HEK293 (cell line): ENCODE data around the gene HACD3.

Experiments
- CTCF ChIA-PET: fragments of 350-600 bp; formaldehyde crosslinking; extraction: SDS; loops from one replicate; lab custom pipeline; 2021; ENCODE audit warnings: antibody characterized with exemption; lab: Yijun Ruan, JAX
- POLR2A ChIA-PET: fragments of 300-600 bp; formaldehyde crosslinking; extraction: SDS; loops from one replicate; lab custom pipeline; 2020; ENCODE audit warnings: antibody characterized with exemption, inconsistent platforms; lab: Yijun Ruan, JAX
- H3K27ac ChIP-seq: fragments of 200-500 bp; sonication (Bioruptor generic); 2 replicates; pipeline ENCODE4 v1.5.1; 2014; ENCODE audit warnings: low read depth, low read length, control low read depth, inconsistent platforms; ENCODE audit errors: extremely low read depth
- H3K36me3 ChIP-seq, 2 experiments: fragments of 200-500 bp in 1 of 2; sonication (Bioruptor generic) in 1 of 2; 1 replicate in 1 of 2; 2 replicates in 1 of 2; pipeline ENCODE4 v1.5.1; 2014 to 2017; ENCODE audit warnings: inconsistent platforms in 2 of 2, low read length in 2 of 2; ENCODE audit not compliant: control insufficient read depth in 2 of 2, insufficient read depth in 1 of 2
- H3K4me1 ChIP-seq: fragments of 200-500 bp; sonication (Bioruptor generic); 2 replicates; pipeline ENCODE4 v1.5.1; 2014; ENCODE audit warnings: mild to moderate bottlenecking, low read length, inconsistent platforms; ENCODE audit not compliant: control insufficient read depth, insufficient read depth
- H3K4me3 ChIP-seq: 2 replicates; pipeline ENCODE4 v1.5.1; 2011; ENCODE audit warnings: low read depth, mild to moderate bottlenecking, control low read depth, low read length, moderate library complexity
- H3K9me3 ChIP-seq: fragments of 200-500 bp; sonication (Bioruptor generic); 2 replicates; pipeline ENCODE4 v1.5.1; 2014; ENCODE audit warnings: low read depth, low read length, inconsistent platforms; ENCODE audit not compliant: control insufficient read depth, insufficient read depth
- KLF1 ChIP-seq: fragments of 450-650 bp; formaldehyde crosslinking; IDR thresholded peaks from 2 replicates; pipeline ENCODE4 v1.5.1; 2016; ENCODE audit warnings: missing biosample characterization, missing genetic modification characterization
- MEIS1 ChIP-seq: sonication (generic); formaldehyde crosslinking; IDR thresholded peaks from 2 replicates; pipeline ENCODE4 v1.8.1; 2022; ENCODE audit warnings: missing genetic modification reagents, mild to moderate bottlenecking, borderline replicate concordance
- PATZ1 ChIP-seq: fragments of 450-650 bp; formaldehyde crosslinking; IDR thresholded peaks from 2 replicates; pipeline ENCODE4 v1.5.1; 2016; ENCODE audit warnings: missing biosample characterization, missing genetic modification characterization
- SCRT1 ChIP-seq: fragments of 450-650 bp; formaldehyde crosslinking; IDR thresholded peaks from 2 replicates; pipeline ENCODE4 v1.5.1; 2016; ENCODE audit warnings: missing biosample characterization, missing genetic modification characterization, borderline replicate concordance
- SP2 ChIP-seq: fragments of 450-650 bp; formaldehyde crosslinking; IDR thresholded peaks from 2 replicates; pipeline ENCODE4 v1.5.1; 2016; ENCODE audit warnings: missing biosample characterization, missing genetic modification characterization
- TCF7L2 ChIP-seq: IDR thresholded peaks from 2 replicates; pipeline ENCODE4 v1.6.1; 2011; ENCODE audit warnings: low read depth, mild to moderate bottlenecking, inconsistent platforms, low read length, moderate library complexity, borderline replicate concordance
- ZBTB21 ChIP-seq: fragments of 450-650 bp; formaldehyde crosslinking; IDR thresholded peaks from 2 replicates; pipeline ENCODE4 v1.5.1; 2017; ENCODE audit warnings: missing biosample characterization, missing genetic modification characterization
- ZBTB48 ChIP-seq: fragments of 450-650 bp; formaldehyde crosslinking; IDR thresholded peaks from 2 replicates; pipeline ENCODE4 v1.5.1; 2016; ENCODE audit warnings: missing biosample characterization, missing genetic modification characterization
- ZBTB7A ChIP-seq: fragments of 450-650 bp; formaldehyde crosslinking; IDR thresholded peaks from 2 replicates; pipeline ENCODE4 v1.5.1; 2016; ENCODE audit warnings: low read depth, missing biosample characterization, missing genetic modification characterization
- ZEB2 ChIP-seq: fragments of 450-650 bp; formaldehyde crosslinking; IDR thresholded peaks from 2 replicates; pipeline ENCODE4 v1.5.1; 2016; ENCODE audit warnings: missing biosample characterization, missing genetic modification characterization
- ZNF112 ChIP-seq: fragments of 450-650 bp; formaldehyde crosslinking; IDR thresholded peaks from 2 replicates; pipeline ENCODE4 v1.5.0; 2017; ENCODE audit warnings: missing biosample characterization, missing genetic modification characterization
- ZNF133 ChIP-seq: fragments of 450-650 bp; formaldehyde crosslinking; IDR thresholded peaks from 2 replicates; pipeline ENCODE4 v1.5.1; 2016; ENCODE audit warnings: missing biosample characterization, missing genetic modification characterization
- ZNF140 ChIP-seq: fragments of 450-650 bp; formaldehyde crosslinking; IDR thresholded peaks from 2 replicates; pipeline ENCODE4 v1.5.1; 2016; ENCODE audit warnings: missing biosample characterization, missing genetic modification characterization
- ZNF175 ChIP-seq: fragments of 450-650 bp; formaldehyde crosslinking; IDR thresholded peaks from 2 replicates; pipeline ENCODE4 v1.5.1; 2016; ENCODE audit warnings: missing biosample characterization, missing genetic modification characterization
- ZNF19 ChIP-seq: fragments of 450-650 bp; formaldehyde crosslinking; IDR thresholded peaks from 2 replicates; pipeline ENCODE4; 2016; ENCODE audit warnings: missing biosample characterization, missing genetic modification characterization, low read depth
- ZNF2 ChIP-seq: fragments of 450-650 bp; formaldehyde crosslinking; IDR thresholded peaks from 2 replicates; pipeline ENCODE4 v1.5.1; 2016; ENCODE audit warnings: missing biosample characterization, missing genetic modification characterization
- ZNF202 ChIP-seq: fragments of 450-650 bp; formaldehyde crosslinking; IDR thresholded peaks from 2 replicates; pipeline ENCODE4 v1.5.1; 2016; ENCODE audit warnings: missing biosample characterization, missing genetic modification characterization, borderline replicate concordance
- ZNF211 ChIP-seq: fragments of 450-650 bp; formaldehyde crosslinking; IDR thresholded peaks from 2 replicates; pipeline ENCODE4 v1.5.1; 2016; ENCODE audit warnings: low read depth, missing biosample characterization, missing genetic modification characterization
- ZNF223 ChIP-seq: fragments of 450-650 bp; formaldehyde crosslinking; IDR thresholded peaks from 2 replicates; pipeline ENCODE4 v1.5.1; 2016; ENCODE audit warnings: missing biosample characterization, missing genetic modification characterization
- ZNF266 ChIP-seq: fragments of 450-650 bp; formaldehyde crosslinking; IDR thresholded peaks from 2 replicates; pipeline ENCODE4 v1.5.1; 2016; ENCODE audit warnings: missing biosample characterization, missing genetic modification characterization, low read depth
- ZNF292 ChIP-seq: fragments of 450-650 bp; formaldehyde crosslinking; IDR thresholded peaks from 2 replicates; pipeline ENCODE4 v1.5.1; 2016; ENCODE audit warnings: low read depth, missing biosample characterization, missing genetic modification characterization, borderline replicate concordance
- ZNF391 ChIP-seq: fragments of 450-650 bp; formaldehyde crosslinking; IDR thresholded peaks from 2 replicates; pipeline ENCODE4 v1.5.1; 2016; ENCODE audit warnings: low read depth, missing biosample characterization, missing genetic modification characterization, borderline replicate concordance
- ZNF404 ChIP-seq: fragments of 450-650 bp; formaldehyde crosslinking; IDR thresholded peaks from 2 replicates; pipeline ENCODE4 v1.5.1; 2017; ENCODE audit warnings: missing biosample characterization, missing genetic modification characterization
- ZNF48 ChIP-seq: fragments of 450-650 bp; formaldehyde crosslinking; IDR thresholded peaks from 2 replicates; pipeline ENCODE4 v1.5.1; 2016; ENCODE audit warnings: missing biosample characterization, missing genetic modification characterization
- ZNF488 ChIP-seq: fragments of 450-650 bp; formaldehyde crosslinking; IDR thresholded peaks from 2 replicates; pipeline ENCODE4 v1.5.1; 2016; ENCODE audit warnings: missing biosample characterization, missing genetic modification characterization
- ZNF501 ChIP-seq: fragments of 450-650 bp; formaldehyde crosslinking; IDR thresholded peaks from 2 replicates; pipeline ENCODE4 v1.5.1; 2016; ENCODE audit warnings: missing biosample characterization, missing genetic modification characterization
- ZNF549 ChIP-seq: fragments of 450-650 bp; IDR thresholded peaks from 2 replicates; pipeline ENCODE4 v1.5.1; 2018; ENCODE audit warnings: missing biosample characterization, missing genetic modification characterization, mild to moderate bottlenecking, inconsistent platforms, moderate library complexity
- ZNF585B ChIP-seq: fragments of 450-650 bp; formaldehyde crosslinking; IDR thresholded peaks from 2 replicates; pipeline ENCODE4 v1.5.1; 2016; ENCODE audit warnings: missing biosample characterization, missing genetic modification characterization
- ZNF624 ChIP-seq: fragments of 450-650 bp; formaldehyde crosslinking; IDR thresholded peaks from 2 replicates; pipeline ENCODE4 v1.5.1; 2017; ENCODE audit warnings: missing biosample characterization, missing genetic modification characterization
- ZNF670 ChIP-seq: fragments of 450-650 bp; formaldehyde crosslinking; IDR thresholded peaks from 2 replicates; pipeline ENCODE4 v1.5.1; 2016; ENCODE audit warnings: missing biosample characterization, missing genetic modification characterization, low read depth
- ZNF791 ChIP-seq: fragments of 450-650 bp; formaldehyde crosslinking; IDR thresholded peaks from 2 replicates; pipeline ENCODE4 v1.5.1; 2016; ENCODE audit warnings: missing biosample characterization, missing genetic modification characterization
- ZNF792 ChIP-seq: fragments of 450-650 bp; formaldehyde crosslinking; IDR thresholded peaks from 2 replicates; pipeline ENCODE4 v1.5.1; 2016; ENCODE audit warnings: missing biosample characterization, missing genetic modification characterization
- TF ChIP-seq, protein P1 (sequence below): fragments of 450-650 bp; formaldehyde crosslinking; optimal IDR thresholded peaks from 2 replicates; pipeline ENCODE3; 2016; ENCODE audit warnings: missing biosample characterization, mild to moderate bottlenecking, missing genetic modification characterization

The HACD3 gene

DNA sequence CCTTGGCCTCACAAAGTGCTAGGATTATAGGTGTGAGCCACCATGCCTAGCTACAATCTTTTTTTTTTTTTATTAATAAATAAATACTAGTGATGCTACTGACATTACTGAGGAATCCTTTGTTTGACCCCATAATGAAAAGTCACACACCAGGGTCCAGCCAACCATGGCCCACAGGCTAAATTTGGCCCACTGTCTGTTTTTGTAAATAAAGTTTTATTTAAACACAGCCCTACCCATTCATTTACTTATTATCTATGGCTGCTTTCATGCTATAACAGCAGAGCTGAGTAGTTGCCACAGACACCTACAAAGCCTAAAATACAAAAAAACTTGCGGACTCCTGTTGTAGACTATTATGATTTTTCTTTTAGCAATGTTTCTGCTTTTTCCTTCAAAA, 73.3 kb downstream of the HACD3 start:
- Histone ChIP-seq H3K4me1 (no peaks in the 10 kb centered on the region), H3K9me3 (no peaks in the 10 kb centered on the region), H3K27ac (no peak overlapping the region), H3K4me3 (no peak overlapping the region), H3K36me3 (peaks cover 67 to 68% of the 10 kb centered on the region in 2 experiments)
- POLR2A ChIA-PET, result interaction anchor here (0.6 kb wide), 1 partner anchor 202 kb away, joined by 4 read pairs; no protein-coding TSS in a partner anchor
- TF ChIP-seq ZNF175 (tag by site-specific recombination) (no peak), ZNF292 (tag by site-specific recombination) (no peak), TCF7L2 (no peak), ZNF202 (no peak), ZNF2 (tag by site-specific recombination) (no peak), ZNF624 (no peak), ZNF404 (no peak), ZBTB48 (tag by site-specific recombination) (no peak), ZNF19 (tag by site-specific recombination) (no peak), ZNF549 (tag by site-specific recombination) (no peak), ZNF391 (tag by site-specific recombination) (no peak), ZNF211 (no peak), ZNF48 (tag by site-specific recombination) (no peak), ZNF223 (no peak), MEIS1 (no peak), PATZ1 (tag by site-specific recombination) (no peak)
- CTCF ChIA-PET, result interaction anchor here (0.6 to 1.6 kb wide), 4 partner anchors 9 to 285 kb away, joined by 3 to 5 read pairs (median 3); no protein-coding TSS in a partner anchor

- ChIA-PET CTCF (interaction anchor here (0.6 to 2.9 kb wide), 24 partner anchors 8 to 1625 kb away, joined by 3 to 13 read pairs (median 4); partner anchors contain the start of genes RAB11A and SLC24A1), POLR2A (interaction anchor here (0.6 to 2.2 kb wide), 23 partner anchors 8 to 645 kb away, joined by 3 to 14 read pairs (median 5); partner anchors contain the start of genes CLPX, DPP8, HACD3 and RAB11A)
- Histone ChIP-seq H3K36me3 (peaks cover 4 to 14% of the 10 kb centered on the region in 2 experiments), H3K4me1 (peaks cover 7% of the 10 kb centered on the region; the same call in 1 of the 2 replicates), H3K4me3 (peak within 1 kb of the TSS; percentile 91), H3K9me3 (no peaks in the 10 kb centered on the region), H3K27ac (peak within 1 kb of the TSS; percentile 80)
- TF ChIP-seq ZNF501 (tag by site-specific recombination) (peak; percentile 100), ZNF585B (no peak), ZNF792 (tag by site-specific recombination) (peak; percentile 92), KLF1 (tag by site-specific recombination) (peak; percentile 89), ZNF670 (tag by site-specific recombination) (no peak; the same call in 1 of the 2 replicates), ZNF266 (peak; percentile 48; the same call in 1 of the 2 replicates), SP2 (tag by site-specific recombination) (peak; percentile 87), ZNF133 (peak; percentile 52; the same call in 1 of the 2 replicates), ZNF112 (no peak), ZBTB21 (peak; percentile 75; the same call in 1 of the 2 replicates), SCRT1 (tag by site-specific recombination) (no peak; the same call in none of the 2 replicates), ZNF791 (no peak), ZNF140 (no peak), ZNF488 (0 out of 2 replicates have a peak, but pooled peaks have one; percentile 52), ZBTB7A (peak; percentile 97), ZEB2 (tag by site-specific recombination) (peak; percentile 99)
- TF ChIP-seq, protein P1, sequence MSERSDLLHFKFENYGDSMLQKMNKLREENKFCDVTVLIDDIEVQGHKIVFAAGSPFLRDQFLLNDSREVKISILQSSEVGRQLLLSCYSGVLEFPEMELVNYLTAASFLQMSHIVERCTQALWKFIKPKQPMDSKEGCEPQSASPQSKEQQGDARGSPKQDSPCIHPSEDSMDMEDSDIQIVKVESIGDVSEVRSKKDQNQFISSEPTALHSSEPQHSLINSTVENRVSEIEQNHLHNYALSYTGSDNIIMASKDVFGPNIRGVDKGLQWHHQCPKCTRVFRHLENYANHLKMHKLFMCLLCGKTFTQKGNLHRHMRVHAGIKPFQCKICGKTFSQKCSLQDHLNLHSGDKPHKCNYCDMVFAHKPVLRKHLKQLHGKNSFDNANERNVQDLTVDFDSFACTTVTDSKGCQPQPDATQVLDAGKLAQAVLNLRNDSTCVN (tag by site-specific recombination), result peak; percentile 94
Observed at GRCh38 chr15:65610871-65611718, 80.8 kb downstream of the HACD3 start, which contains the start of gene INTS14. Gene INTS14 (minus strand): TSS chr15:65611131. CDS start chr15:65607380, 3,751 bp downstream.
